Subcutaneous abdominal adipose tissue (tissue), 5 donors: ENCODE measurements around the gene FARP1.
A peak's percentile ranks its signal among the peaks of the same experiment; 100 is the strongest.

Source experiments
- H3K27ac ChIP-seq: one replicate; pipeline ENCODE4 v1.7.0; 2013; ENCODE audit warnings: low read depth, mild to moderate bottlenecking, inconsistent platforms, low read length, moderate library complexity
- H3K27me3 ChIP-seq, 5 donors: one replicate each; pipeline ENCODE4 v1.7.0; 2013; ENCODE audit warnings: low read length in 5 of 5, inconsistent platforms in 1 of 5; ENCODE audit not compliant: control insufficient read depth in 5 of 5, insufficient read depth in 4 of 5
- H3K36me3 ChIP-seq, 5 donors: one replicate each; pipeline ENCODE4 v1.7.0; 2013; ENCODE audit warnings: low read length in 5 of 5; ENCODE audit not compliant: control insufficient read depth in 5 of 5, insufficient read depth in 5 of 5
- H3K4me1 ChIP-seq, 5 donors: one replicate each; pipeline ENCODE4 v1.7.0; 2013; ENCODE audit warnings: low read length in 5 of 5, mild to moderate bottlenecking in 3 of 5, moderate library complexity in 1 of 5; ENCODE audit not compliant: control insufficient read depth in 5 of 5, insufficient read depth in 5 of 5
- H3K4me3 ChIP-seq, 5 donors: one replicate each; pipeline ENCODE4 v1.7.0; 2013; ENCODE audit warnings: low read length in 5 of 5, low read depth in 1 of 5
- H3K9ac ChIP-seq, 5 donors: one replicate each; pipeline ENCODE4 v1.7.0; 2013; ENCODE audit warnings: low read length in 5 of 5, mild to moderate bottlenecking in 4 of 5, moderate library complexity in 3 of 5
- H3K9me3 ChIP-seq, 5 donors: one replicate each; pipeline ENCODE4 v1.7.0; 2013; ENCODE audit warnings: low read length in 5 of 5; ENCODE audit not compliant: control insufficient read depth in 5 of 5
- donor health status: healthy.
- donor health status: healthy.
- donor health status: healthy.
- donor health status: healthy.
- donor health status: healthy.

Gene FARP1

GRCh38 chr13:98487522-98487921 lies 344.6 kb downstream of the FARP1 start:
- H3K27ac ChIP-seq = no peak overlapping the region
- H3K4me1 ChIP-seq = peaks cover 18 to 74% (median 61%) of the 10 kb centered on the region in 5 donors
- no peaks in the 10 kb centered on the region for H3K27me3 ChIP-seq
- H3K4me3 ChIP-seq = no peak overlapping the region
- H3K9ac ChIP-seq = no peak overlapping the region
- no peaks in the 10 kb centered on the region for H3K9me3 ChIP-seq
- no peaks in the 10 kb centered on the region for H3K36me3 ChIP-seq

DNA sequence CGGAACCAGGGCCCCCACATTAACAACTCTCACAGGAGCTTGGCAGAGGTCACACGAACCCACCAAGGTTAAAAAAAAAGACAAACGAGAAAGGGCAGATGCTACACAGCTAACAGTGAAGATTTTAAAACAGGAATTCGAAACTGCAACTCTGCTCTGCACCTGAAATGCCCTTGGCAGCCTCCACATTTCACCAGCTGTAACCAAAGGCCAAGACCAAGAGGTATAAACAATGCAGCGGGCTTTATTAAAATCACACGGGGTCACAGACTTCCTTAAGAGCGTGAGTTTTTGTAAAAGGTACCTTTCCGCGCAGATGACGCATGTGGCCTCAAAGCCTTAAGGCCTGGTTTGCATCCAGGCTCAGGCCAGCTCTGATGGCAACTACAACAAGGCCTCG lies 345.8 kb downstream of the FARP1 start:
- H3K4me1 ChIP-seq = peaks cover 15 to 62% (median 49%) of the 10 kb centered on the region in 5 donors
- no peak overlapping the region for H3K4me3 ChIP-seq
- H3K9me3 ChIP-seq = no peaks in the 10 kb centered on the region
- H3K27ac ChIP-seq = no peak overlapping the region
- no peaks in the 10 kb centered on the region for H3K36me3 ChIP-seq
- no peaks in the 10 kb centered on the region for H3K27me3 ChIP-seq
- no peak overlapping the region for H3K9ac ChIP-seq

GRCh38 chr13:98489446-98490194 lies 346.7 kb downstream of the FARP1 start:
- no peaks in the 10 kb centered on the region for H3K36me3 ChIP-seq
- no peaks in the 10 kb centered on the region for H3K9me3 ChIP-seq
- peaks cover 9 to 57% (median 44%) of the 10 kb centered on the region in 5 donors for H3K4me1 ChIP-seq
- H3K27ac ChIP-seq = no peak overlapping the region
- H3K4me3 ChIP-seq = no peak overlapping the region
- no peaks in the 10 kb centered on the region for H3K27me3 ChIP-seq
- H3K9ac ChIP-seq = no peak overlapping the region

GRCh38 chr13:98490195-98490836 lies 347.4 kb downstream of the FARP1 start:
- Histone ChIP-seq H3K27ac (no peak overlapping the region), H3K4me3 (no peak overlapping the region), H3K27me3 (no peaks in the 10 kb centered on the region), H3K4me1 (peaks cover 5 to 56% (median 44%) of the 10 kb centered on the region in 5 donors), H3K9me3 (no peaks in the 10 kb centered on the region), H3K36me3 (no peaks in the 10 kb centered on the region), H3K9ac (no peak overlapping the region)

- Histone ChIP-seq H3K27me3 (no peaks in the 10 kb centered on the region), H3K27ac (no peak overlapping the region), H3K36me3 (no peaks in the 10 kb centered on the region), H3K4me1 (peaks cover 5 to 55% (median 44%) of the 10 kb centered on the region in 5 donors), H3K9ac (no peak overlapping the region), H3K9me3 (no peaks in the 10 kb centered on the region), H3K4me3 (no peak overlapping the region)
Observed at GRCh38 chr13:98490866-98491265, 348.0 kb downstream of the FARP1 start.

DNA sequence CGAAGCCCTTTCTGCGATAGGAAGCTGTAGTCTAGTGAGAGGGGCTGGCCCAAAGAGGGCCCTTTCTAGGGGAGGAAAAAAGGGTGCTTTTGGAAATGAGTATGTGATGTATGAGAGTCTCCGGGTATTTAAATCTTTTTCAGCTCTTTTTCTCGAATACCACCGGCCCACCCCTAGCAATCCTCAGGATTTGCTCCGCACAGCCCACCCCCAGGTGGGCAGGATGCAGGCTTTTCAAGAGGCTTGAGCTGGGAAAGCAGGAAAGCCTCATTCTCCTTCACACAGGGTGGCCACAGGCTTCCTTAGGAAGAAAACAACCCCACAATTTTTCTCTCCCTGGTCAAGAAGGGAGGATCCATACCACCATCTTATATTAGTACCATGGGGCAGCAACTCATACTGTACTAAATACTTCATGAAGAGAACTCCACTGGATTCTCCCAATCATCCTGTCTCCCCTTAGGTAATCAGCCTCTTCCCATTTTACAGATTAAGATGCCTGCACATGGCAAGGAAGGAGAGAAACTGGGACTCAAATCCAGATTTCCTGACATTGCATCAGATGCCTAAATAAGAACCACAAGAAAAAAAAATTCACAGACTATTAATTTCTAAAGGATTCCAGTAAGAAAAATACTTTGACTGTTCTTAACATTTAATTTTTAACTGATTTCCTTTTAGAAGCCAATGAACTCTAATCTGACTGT lies 349.6 kb downstream of the FARP1 start:
- Histone ChIP-seq H3K27me3 (no peaks in the 10 kb centered on the region), H3K4me1 (peaks cover 5 to 63% (median 53%) of the 10 kb centered on the region in 5 donors), H3K36me3 (no peaks in the 10 kb centered on the region), H3K27ac (no peak overlapping the region), H3K9ac (no peak overlapping the region), H3K9me3 (no peaks in the 10 kb centered on the region), H3K4me3 (no peak overlapping the region)

DNA sequence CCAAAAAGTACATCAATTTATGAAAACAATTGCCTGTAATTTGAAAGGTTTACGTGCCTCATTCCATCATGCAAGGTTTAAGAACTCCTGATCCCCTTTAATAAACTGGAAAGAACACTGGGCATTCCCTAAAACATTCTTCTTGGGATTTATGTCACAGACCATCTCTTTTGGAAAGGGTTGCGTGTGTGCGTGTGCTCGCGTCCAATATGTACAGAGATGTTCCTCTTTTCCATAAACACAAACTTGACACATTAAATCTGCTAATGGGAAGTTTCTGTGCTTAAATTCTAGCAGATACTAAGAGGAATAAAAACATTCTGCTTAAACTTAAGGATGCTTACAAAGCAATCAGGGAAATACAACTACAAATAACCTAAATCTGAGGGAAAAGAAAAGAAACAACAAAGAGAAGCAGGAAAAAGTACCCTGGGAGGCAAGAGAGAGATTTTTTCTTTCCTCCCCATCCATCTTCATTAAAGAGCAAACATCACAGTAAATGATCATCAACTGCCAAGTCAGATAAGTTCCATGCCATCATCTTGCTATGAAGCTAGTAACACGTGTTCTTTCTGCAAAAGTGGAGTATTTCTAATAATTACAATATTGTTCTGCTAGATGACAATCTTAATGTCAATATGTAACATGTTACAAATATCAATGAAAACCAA lies 350.3 kb downstream of the FARP1 start:
- Histone ChIP-seq H3K27me3 (no peaks in the 10 kb centered on the region), H3K9ac (no peak overlapping the region), H3K9me3 (no peaks in the 10 kb centered on the region), H3K36me3 (no peaks in the 10 kb centered on the region), H3K4me3 (no peak overlapping the region), H3K27ac (no peak overlapping the region), H3K4me1 (peaks cover 5 to 58% (median 53%) of the 10 kb centered on the region in 5 donors)

GRCh38 chr13:98494769-98495168 lies 351.9 kb downstream of the FARP1 start:
- Histone ChIP-seq H3K27ac (peak overlapping the region; percentile 90), H3K36me3 (peaks cover 0 to 10% (median 9%) of the 10 kb centered on the region in 5 donors), H3K9ac (peak overlapping the region in 1 of 5 donors; percentile 2), H3K4me3 (no peak overlapping the region), H3K27me3 (no peaks in the 10 kb centered on the region), H3K9me3 (no peaks in the 10 kb centered on the region), H3K4me1 (peaks cover 5 to 50% (median 49%) of the 10 kb centered on the region in 5 donors)

GRCh38 chr13:98495627-98496478 lies 353.0 kb downstream of the FARP1 start:
- Histone ChIP-seq H3K9ac (peak overlapping the region in 3 of 5 donors; percentile 6 to 58 (median 33)), H3K36me3 (peaks cover 0 to 10% (median 9%) of the 10 kb centered on the region in 5 donors), H3K4me3 (peak overlapping the region in 4 of 5 donors; percentile 11 to 59 (median 24)), H3K27me3 (no peaks in the 10 kb centered on the region), H3K9me3 (no peaks in the 10 kb centered on the region), H3K4me1 (peaks cover 5 to 44% (median 38%) of the 10 kb centered on the region in 5 donors), H3K27ac (peak overlapping the region; percentile 90)
